HepG2 (cell line): ENCODE results near the gene ALK. TPM values are rescaled to one million over a fixed set of nuclear protein-coding genes. Genes with fewer than 3 reads are reported as not detected.

Source experiments
- ATAC-seq: fragments of 200-7000 bp; cut with Tn5 transposase; 3 replicates; pipeline ENCODE4 v1.9.1; 2020; ENCODE audit warnings: mild to moderate bottlenecking, moderate library complexity
- BruUV-seq: library from RNA; stranded (reverse); fragments of 400-500 nt; replicated peaks from 2 replicates; lab custom pipeline; 2021; lab: Mats Ljungman, UMichigan
- CTCF ChIA-PET: fragments of 300-600 bp; formaldehyde crosslinking; extraction: SDS; loops from one replicate; lab custom pipeline; 2021; ENCODE audit warnings: low total read pairs, inconsistent platforms, low intra/inter-chr PET ratio; lab: Yijun Ruan, JAX
- POLR2A ChIA-PET: fragments of 350-600 bp; sonication (Branson Sonifier 250); formaldehyde crosslinking; loops from one replicate; lab custom pipeline; 2020; ENCODE audit warnings: antibody characterized with exemption, inconsistent platforms; lab: Yijun Ruan, JAX
- DNase-seq: peaks from one replicate; pipeline ENCODE4 v3.0.0-alpha.2; 2015; ENCODE audit warnings: low spot score
- FAIRE-seq: peaks from 3 replicates; lab custom pipeline; 2011; peaks lifted over from hg19 to GRCh38; lab: Jason Lieb, UNC
- H2AFZ ChIP-seq: one replicate; pipeline ENCODE4 v1.6.1; 2011; ENCODE audit warnings: low read length, inconsistent platforms
- H3K27ac ChIP-seq: fragments of 300-600 bp; 3 replicates; pipeline ENCODE4 v1.8.0; 2011; ENCODE audit warnings: mixed run types, mild to moderate bottlenecking, mixed read lengths, low read length, inconsistent platforms; ENCODE audit not compliant: insufficient read depth; ENCODE audit errors: extremely low read length
- H3K27me3 ChIP-seq, 2 experiments: fragments of 200-600 bp in 1 of 2; 2 replicates in 1 of 2; 3 replicates in 1 of 2; pipeline versions ENCODE4 v1.6.0 to v1.8.0; 2011; ENCODE audit warnings: low read length in 2 of 2, mild to moderate bottlenecking in 2 of 2, moderate library complexity in 2 of 2, inconsistent platforms in 1 of 2; ENCODE audit not compliant: insufficient read depth in 2 of 2, control insufficient read depth in 1 of 2
- H3K36me3 ChIP-seq, 2 experiments: fragments of 200-600 bp in 1 of 2; replicated peaks in 1 of 2; 2 replicates in 1 of 2; 3 replicates in 1 of 2; pipeline versions ENCODE4 v1.5.1 to v1.8.0; 2011; ENCODE audit warnings: low read length in 2 of 2, inconsistent platforms in 1 of 2; ENCODE audit not compliant: insufficient read depth in 2 of 2, control insufficient read depth in 1 of 2
- H3K4me1 ChIP-seq: 2 replicates; pipeline ENCODE4 v1.5.1; 2012; ENCODE audit warnings: low read length, inconsistent platforms; ENCODE audit not compliant: insufficient read depth
- H3K4me2 ChIP-seq: 2 replicates; pipeline ENCODE4 v1.6.0; 2011; ENCODE audit warnings: low read depth, low read length, inconsistent platforms
- H3K4me3 ChIP-seq, 3 experiments: fragments of 200-600 bp in 1 of 3; sonication (generic), shearing (Covaris generic) in 1 of 3; replicated peaks in 1 of 3; 2 replicates each; pipeline ENCODE4 v1.5.1; 2011 to 2016; ENCODE audit warnings: low read length in 3 of 3, inconsistent platforms in 2 of 3, low read depth in 2 of 3, mild to moderate bottlenecking in 2 of 3, control low read depth in 1 of 3, mixed read lengths in 1 of 3; ENCODE audit not compliant: insufficient read depth in 1 of 3
- H3K79me2 ChIP-seq: one replicate; pipeline ENCODE4 v1.6.1; 2011; ENCODE audit warnings: low read length, inconsistent platforms; ENCODE audit not compliant: insufficient read depth
- H3K9ac ChIP-seq: 2 replicates; pipeline ENCODE4 v1.6.0; 2011; ENCODE audit warnings: mild to moderate bottlenecking, low read depth, low read length, inconsistent platforms; ENCODE audit not compliant: insufficient read depth
- H3K9me3 ChIP-seq: 2 replicates; pipeline ENCODE4 v1.5.1; 2012; ENCODE audit warnings: mild to moderate bottlenecking, low read length
- H4K20me1 ChIP-seq: 2 replicates; pipeline ENCODE4 v1.6.0; 2011; ENCODE audit warnings: inconsistent platforms, mild to moderate bottlenecking, low read length, moderate library complexity; ENCODE audit not compliant: insufficient read depth
- EHMT2 ChIP-seq: fragments of 200-600 bp; sonication (generic); IDR thresholded peaks from 2 replicates; pipeline ENCODE4 v1.7.0; 2017; ENCODE audit warnings: antibody characterized with exemption, low read depth, low read length, borderline replicate concordance
- HNRNPH1 ChIP-seq: fragments of 200-400 bp; formaldehyde crosslinking; optimal IDR thresholded peaks from 2 replicates; pipeline ENCODE3; 2017; ENCODE audit warnings: mild to moderate bottlenecking, low read depth, low read length
- ISL2 ChIP-seq: sonication (generic); formaldehyde crosslinking; IDR thresholded peaks from 2 replicates; pipeline ENCODE4 v1.5.0; 2020; ENCODE audit warnings: missing genetic modification reagents
- KMT2B ChIP-seq: IDR thresholded peaks from 2 replicates; pipeline ENCODE4 v1.6.1; 2016; ENCODE audit warnings: missing genetic modification reagents, missing compliant biosample characterization
- MED8 ChIP-seq: sonication (generic); formaldehyde crosslinking; IDR thresholded peaks from 2 replicates; pipeline ENCODE4 v1.8.1; 2023; ENCODE audit warnings: mild to moderate bottlenecking, missing genetic modification reagents; ENCODE audit not compliant: insufficient replicate concordance
- TEF ChIP-seq: sonication (generic); formaldehyde crosslinking; IDR thresholded peaks from 2 replicates; pipeline ENCODE4 v1.5.0; 2020; ENCODE audit warnings: missing genetic modification reagents
- TMF1 ChIP-seq: sonication (generic); formaldehyde crosslinking; IDR thresholded peaks from 2 replicates; pipeline ENCODE4 v1.8.1; 2022; ENCODE audit warnings: low read depth, missing genetic modification reagents
- TRIM24 ChIP-seq: sonication (generic); formaldehyde crosslinking; IDR thresholded peaks from 2 replicates; pipeline ENCODE4 v1.8.0; 2022; ENCODE audit warnings: mild to moderate bottlenecking, missing genetic modification reagents
- ZBTB40 ChIP-seq, 2 experiments: fragments of 450-650 bp in 1 of 2; sonication (generic) in 1 of 2; formaldehyde crosslinking in 1 of 2; IDR thresholded peaks; 2 replicates each; pipeline versions ENCODE4 v1.6.1 to v1.8.0; 2016 to 2022; ENCODE audit warnings: antibody characterized with exemption in 1 of 2, mild to moderate bottlenecking in 1 of 2, missing genetic modification reagents in 1 of 2
- WGBS: methylation state at CpG from one replicate; pipeline ENCODE4 v1.1.6; 2017; ENCODE audit warnings: low lambda C conversion rate; 5-methylcytosine and 5-hydroxymethylcytosine counted together
- in situ Hi-C: cut with HindIII; loops from 2 replicates; pipeline ENCODE4 v1.10.0; 2017; ENCODE audit warnings: low pct_unique_long_range_greater_than_20kb; ENCODE audit not compliant: extremely low pct_ligation_motif_present
- intact Hi-C: fragments of 100-400 bp; cut with micrococcal nuclease; formaldehyde crosslinking; loops from one replicate; pipeline ENCODE4 v1.10.0; 2022; ENCODE audit not compliant: unreplicated experiment
- polyA plus RNA-seq, 8 experiments: library from polyadenylated mRNA; depleted of rRNA in 3 of 8; stranded (reverse) in 7 of 8; unstranded in 1 of 8; fragments of >200 nt; fragmentation: Illumina TruSeq in 4 of 8; extraction: Trizol in 4 of 8; gene quantifications; 2 replicates each; pipeline versions ENCODE4 v1.2.1 to v1.2.3, GENCODE V29; 2011 to 2016; ENCODE audit warnings: low read depth in 4 of 8, missing spikeins in 1 of 8, mixed read lengths in 1 of 8; ENCODE audit not compliant: insufficient read depth in 1 of 8
- total RNA-seq, 5 experiments: library from RNA; depleted of rRNA; stranded (reverse); fragments of >200 nt; fragmentation: Illumina TruSeq; extraction: Trizol; gene quantifications; 2 replicates each; pipeline ENCODE4 v1.2.3, GENCODE V29; 2016; ENCODE audit warnings: low read depth in 1 of 5

ALK gene
- total and polyA plus RNA-seq, 2 of the 13 experiments (the other 11 are each of a cell fraction or from before 2014, with no cell fraction given), result not detected

GRCh38 chr2:29699045-29699444, 222.3 kb downstream of the ALK start:
- CTCF ChIA-PET, result no interaction called here
- H3K9ac ChIP-seq, result no peak overlapping the region
- no peak overlapping the region for H2AFZ ChIP-seq
- no peaks in the 10 kb centered on the region for H3K36me3 ChIP-seq
- no peak for ATAC-seq
- H3K4me2 ChIP-seq, result no peak overlapping the region
- H3K79me2 ChIP-seq, result no peaks in the 10 kb centered on the region
- H3K4me3 ChIP-seq, result no peak overlapping the region
- 0% methylated on average over 4 of the region's 4 CpGs for WGBS
- intact Hi-C loops (no loop called here), in situ Hi-C loops (no loop called here)
- no peaks in the 10 kb centered on the region for H4K20me1 ChIP-seq
- 0 out of 5 replicates have a peak, but pooled peaks cover 0 to 6% of the 10 kb centered on the region in 2 experiments for H3K27me3 ChIP-seq
- no peak for FAIRE-seq
- no TSS peak for BruUV-seq
- no peak overlapping the region for H3K27ac ChIP-seq
- no peaks in the 10 kb centered on the region for H3K4me1 ChIP-seq
- TF ChIP-seq HNRNPH1 (no peak), KMT2B (no peak)
- TF ChIP-seq, all 625 proteins: peak for 0
- POLR2A ChIA-PET, result no interaction called here
- DNase-seq, result no peak
- H3K9me3 ChIP-seq, result no peaks in the 10 kb centered on the region

GRCh38 chr2:29698216-29698615, 223.2 kb downstream of the ALK start:
- DNase-seq (no peak), FAIRE-seq (no peak), ATAC-seq (no peak)
- Histone ChIP-seq H3K4me1 (no peaks in the 10 kb centered on the region), H2AFZ (no peak overlapping the region), H4K20me1 (no peaks in the 10 kb centered on the region), H3K79me2 (no peaks in the 10 kb centered on the region), H3K9ac (no peak overlapping the region), H3K4me3 (no peak overlapping the region), H3K4me2 (no peak overlapping the region), H3K36me3 (no peaks in the 10 kb centered on the region), H3K9me3 (no peaks in the 10 kb centered on the region), H3K27ac (no peak overlapping the region), H3K27me3 (0 out of 5 replicates have a peak, but pooled peaks cover 0 to 6% of the 10 kb centered on the region in 2 experiments)
- 54% methylated on average over 3 of the region's 3 CpGs for WGBS
- in situ Hi-C loops, result no loop called here
- no TSS peak for BruUV-seq
- POLR2A ChIA-PET, result no interaction called here
- intact Hi-C loops, result no loop called here
- CTCF ChIA-PET, result no interaction called here
- no peak for TF ChIP-seq TEF (CRISPR knock-in tag)
- TF ChIP-seq TMF1 (CRISPR knock-in tag), result no peak
- no peak for TF ChIP-seq ISL2 (CRISPR knock-in tag)
- TF ChIP-seq TRIM24 (CRISPR knock-in tag), result no peak
- TF ChIP-seq MED8 (CRISPR knock-in tag), result no peak
- no peak for TF ChIP-seq ZBTB40 (IDR thresholded peaks at IDR 0.05)
- TF ChIP-seq ZBTB40 (CRISPR knock-in tag; IDR thresholded peaks at IDR 0.05), result no peak
- TF ChIP-seq EHMT2, result no peak
